K562 (cell line): Measurements from ENCODE around the gene STK36. TPM values are rescaled to one million over a fixed set of nuclear protein-coding genes. Genes with fewer than 3 reads are reported as not detected.

Experiments
- EP300 ChIP-seq: IDR thresholded peaks from 2 replicates; pipeline ENCODE4 v1.6.1; 2012; ENCODE audit warnings: low read length, improper control_type of control experiment
- KDM1A ChIP-seq, 2 experiments: fragments of 450-650 bp; IDR thresholded peaks; 2 replicates each; pipeline ENCODE4 v1.6.1; 2016; ENCODE audit warnings: mild to moderate bottlenecking in 2 of 2
- PML ChIP-seq: IDR thresholded peaks from 2 replicates; pipeline ENCODE4 v1.6.1; 2012; ENCODE audit warnings: low read length, inconsistent platforms
- SMARCA4 ChIP-seq: fragments of 450-650 bp; IDR thresholded peaks from 2 replicates; pipeline ENCODE4 v1.6.1; 2016
- TEAD4 ChIP-seq, 2 experiments: sonication (generic) in 1 of 2; formaldehyde crosslinking in 1 of 2; IDR thresholded peaks; 2 replicates each; pipeline versions ENCODE4 v1.6.1 to v1.8.0; 2012 to 2022; ENCODE audit warnings: borderline replicate concordance in 1 of 2, inconsistent platforms in 1 of 2, low read length in 1 of 2, mild to moderate bottlenecking in 1 of 2, missing genetic modification reagents in 1 of 2
- TFAM ChIP-seq: fragments of 250-450 bp; sonication (Bioruptor Pico); conservative IDR thresholded peaks from 2 replicates; pipeline ENCODE4 v1.5.0; 2021; ENCODE audit warnings: mild to moderate bottlenecking, moderate library complexity
- ZNF239 ChIP-seq: fragments of 250-450 bp; sonication (Bioruptor Pico); IDR thresholded peaks from 2 replicates; pipeline ENCODE4 v1.4.0; 2020; ENCODE audit warnings: mild to moderate bottlenecking
- polyA plus RNA-seq, 8 experiments: library from polyadenylated mRNA; depleted of rRNA in 4 of 8; stranded (reverse) in 5 of 8; unstranded in 3 of 8; fragments of >200 nt; fragmentation: Nextera tagmentation in 2 of 8; fragmentation: Illumina TruSeq in 1 of 8; extraction: Ambion mirVana in 2 of 8; extraction: Trizol in 1 of 8; gene quantifications; 2 replicates each; pipeline versions ENCODE4 v1.2.1 to v1.2.3, GENCODE V29; 2011 to 2014; ENCODE audit warnings: inconsistent platforms in 1 of 8, missing spikeins in 1 of 8
- total RNA-seq, 7 experiments: library from RNA; depleted of rRNA in 6 of 7; stranded (reverse); fragments of >200 nt in 6 of 7; fragmentation: Illumina TruSeq in 2 of 7; extraction: Trizol in 2 of 7; gene quantifications; 2 replicates each; pipeline versions ENCODE4 v1.2.1 to v1.2.3, GENCODE V29; 2011 to 2021; ENCODE audit warnings: low replicate concordance in 1 of 7
- TF ChIP-seq, protein P1 (sequence below), 2 experiments: fragments of 450-650 bp; formaldehyde crosslinking in 1 of 2; IDR thresholded peaks; 2 replicates each; pipeline versions ENCODE4 v1.4.0 to v1.6.1; 2014 to 2020; ENCODE audit warnings: mild to moderate bottlenecking in 2 of 2, borderline replicate concordance in 1 of 2, low read depth in 1 of 2
- TF ChIP-seq, protein P2 (sequence below): sonication (generic); formaldehyde crosslinking; IDR thresholded peaks from 2 replicates; pipeline ENCODE4 v1.8.0; 2022; ENCODE audit warnings: missing genetic modification reagents, mild to moderate bottlenecking, moderate library complexity, borderline replicate concordance
- TF ChIP-seq, protein P3 (sequence below), 2 experiments: fragments of 450-650 bp; IDR thresholded peaks; 2 replicates each; pipeline ENCODE4 v1.6.1; 2016; ENCODE audit warnings: mild to moderate bottlenecking in 2 of 2, borderline replicate concordance in 1 of 2, low read depth in 1 of 2, moderate library complexity in 1 of 2

The STK36 gene
- total and polyA plus RNA-seq, 9 of the 15 experiments (the other 6 are each of a cell fraction or from before 2014, with no cell fraction given): 3.5 to 12.4 (median 6.7) TPM

DNA sequence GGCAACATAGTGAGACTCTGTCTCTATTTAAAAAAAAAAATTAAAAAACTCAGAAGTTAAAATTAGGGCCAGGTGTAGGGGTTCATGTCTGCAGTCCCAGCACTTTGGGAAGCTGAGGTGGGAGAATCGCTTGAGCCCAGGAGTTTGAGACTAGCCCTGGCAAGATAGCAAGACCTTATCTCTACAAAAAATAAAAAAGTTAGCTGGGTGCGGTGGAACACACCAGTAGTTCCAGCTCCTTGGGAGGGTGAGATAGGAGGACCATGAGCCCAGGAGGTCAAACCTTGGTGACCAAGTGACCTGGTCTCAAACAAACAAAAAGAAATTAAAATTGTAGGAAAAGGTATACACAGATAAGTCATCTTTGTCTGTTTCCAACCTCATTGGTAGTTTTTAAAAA lies 50.0 kb downstream of the STK36 start (continued):
- TF ChIP-seq, protein P1, sequence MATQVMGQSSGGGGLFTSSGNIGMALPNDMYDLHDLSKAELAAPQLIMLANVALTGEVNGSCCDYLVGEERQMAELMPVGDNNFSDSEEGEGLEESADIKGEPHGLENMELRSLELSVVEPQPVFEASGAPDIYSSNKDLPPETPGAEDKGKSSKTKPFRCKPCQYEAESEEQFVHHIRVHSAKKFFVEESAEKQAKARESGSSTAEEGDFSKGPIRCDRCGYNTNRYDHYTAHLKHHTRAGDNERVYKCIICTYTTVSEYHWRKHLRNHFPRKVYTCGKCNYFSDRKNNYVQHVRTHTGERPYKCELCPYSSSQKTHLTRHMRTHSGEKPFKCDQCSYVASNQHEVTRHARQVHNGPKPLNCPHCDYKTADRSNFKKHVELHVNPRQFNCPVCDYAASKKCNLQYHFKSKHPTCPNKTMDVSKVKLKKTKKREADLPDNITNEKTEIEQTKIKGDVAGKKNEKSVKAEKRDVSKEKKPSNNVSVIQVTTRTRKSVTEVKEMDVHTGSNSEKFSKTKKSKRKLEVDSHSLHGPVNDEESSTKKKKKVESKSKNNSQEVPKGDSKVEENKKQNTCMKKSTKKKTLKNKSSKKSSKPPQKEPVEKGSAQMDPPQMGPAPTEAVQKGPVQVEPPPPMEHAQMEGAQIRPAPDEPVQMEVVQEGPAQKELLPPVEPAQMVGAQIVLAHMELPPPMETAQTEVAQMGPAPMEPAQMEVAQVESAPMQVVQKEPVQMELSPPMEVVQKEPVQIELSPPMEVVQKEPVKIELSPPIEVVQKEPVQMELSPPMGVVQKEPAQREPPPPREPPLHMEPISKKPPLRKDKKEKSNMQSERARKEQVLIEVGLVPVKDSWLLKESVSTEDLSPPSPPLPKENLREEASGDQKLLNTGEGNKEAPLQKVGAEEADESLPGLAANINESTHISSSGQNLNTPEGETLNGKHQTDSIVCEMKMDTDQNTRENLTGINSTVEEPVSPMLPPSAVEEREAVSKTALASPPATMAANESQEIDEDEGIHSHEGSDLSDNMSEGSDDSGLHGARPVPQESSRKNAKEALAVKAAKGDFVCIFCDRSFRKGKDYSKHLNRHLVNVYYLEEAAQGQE (IDR thresholded peaks at IDR 0.05; ENCODE audit: borderline replicate concordance): no peak
- TF ChIP-seq, protein P1 (CRISPR knock-in tag; IDR thresholded peaks at IDR 0.05; ENCODE audit: low read depth): no peak
- peak; percentile 74 for TF ChIP-seq PML
- peak in 1 of 2 experiments; percentile 68; a peak in 3 of 4 replicates for TF ChIP-seq KDM1A (IDR thresholded peaks at IDR 0.05)
- peak; percentile 91 for TF ChIP-seq TEAD4 (IDR thresholded peaks at IDR 0.05; ENCODE audit: low read length)
- TF ChIP-seq TEAD4 (CRISPR knock-in tag; IDR thresholded peaks at IDR 0.05; ENCODE audit: borderline replicate concordance): no peak
- TF ChIP-seq TFAM (CRISPR knock-in tag): no peak
- TF ChIP-seq, protein P2, sequence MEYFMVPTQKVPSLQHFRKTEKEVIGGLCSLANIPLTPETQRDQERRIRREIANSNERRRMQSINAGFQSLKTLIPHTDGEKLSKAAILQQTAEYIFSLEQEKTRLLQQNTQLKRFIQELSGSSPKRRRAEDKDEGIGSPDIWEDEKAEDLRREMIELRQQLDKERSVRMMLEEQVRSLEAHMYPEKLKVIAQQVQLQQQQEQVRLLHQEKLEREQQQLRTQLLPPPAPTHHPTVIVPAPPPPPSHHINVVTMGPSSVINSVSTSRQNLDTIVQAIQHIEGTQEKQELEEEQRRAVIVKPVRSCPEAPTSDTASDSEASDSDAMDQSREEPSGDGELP (CRISPR knock-in tag): no peak
- TF ChIP-seq, protein P3, sequence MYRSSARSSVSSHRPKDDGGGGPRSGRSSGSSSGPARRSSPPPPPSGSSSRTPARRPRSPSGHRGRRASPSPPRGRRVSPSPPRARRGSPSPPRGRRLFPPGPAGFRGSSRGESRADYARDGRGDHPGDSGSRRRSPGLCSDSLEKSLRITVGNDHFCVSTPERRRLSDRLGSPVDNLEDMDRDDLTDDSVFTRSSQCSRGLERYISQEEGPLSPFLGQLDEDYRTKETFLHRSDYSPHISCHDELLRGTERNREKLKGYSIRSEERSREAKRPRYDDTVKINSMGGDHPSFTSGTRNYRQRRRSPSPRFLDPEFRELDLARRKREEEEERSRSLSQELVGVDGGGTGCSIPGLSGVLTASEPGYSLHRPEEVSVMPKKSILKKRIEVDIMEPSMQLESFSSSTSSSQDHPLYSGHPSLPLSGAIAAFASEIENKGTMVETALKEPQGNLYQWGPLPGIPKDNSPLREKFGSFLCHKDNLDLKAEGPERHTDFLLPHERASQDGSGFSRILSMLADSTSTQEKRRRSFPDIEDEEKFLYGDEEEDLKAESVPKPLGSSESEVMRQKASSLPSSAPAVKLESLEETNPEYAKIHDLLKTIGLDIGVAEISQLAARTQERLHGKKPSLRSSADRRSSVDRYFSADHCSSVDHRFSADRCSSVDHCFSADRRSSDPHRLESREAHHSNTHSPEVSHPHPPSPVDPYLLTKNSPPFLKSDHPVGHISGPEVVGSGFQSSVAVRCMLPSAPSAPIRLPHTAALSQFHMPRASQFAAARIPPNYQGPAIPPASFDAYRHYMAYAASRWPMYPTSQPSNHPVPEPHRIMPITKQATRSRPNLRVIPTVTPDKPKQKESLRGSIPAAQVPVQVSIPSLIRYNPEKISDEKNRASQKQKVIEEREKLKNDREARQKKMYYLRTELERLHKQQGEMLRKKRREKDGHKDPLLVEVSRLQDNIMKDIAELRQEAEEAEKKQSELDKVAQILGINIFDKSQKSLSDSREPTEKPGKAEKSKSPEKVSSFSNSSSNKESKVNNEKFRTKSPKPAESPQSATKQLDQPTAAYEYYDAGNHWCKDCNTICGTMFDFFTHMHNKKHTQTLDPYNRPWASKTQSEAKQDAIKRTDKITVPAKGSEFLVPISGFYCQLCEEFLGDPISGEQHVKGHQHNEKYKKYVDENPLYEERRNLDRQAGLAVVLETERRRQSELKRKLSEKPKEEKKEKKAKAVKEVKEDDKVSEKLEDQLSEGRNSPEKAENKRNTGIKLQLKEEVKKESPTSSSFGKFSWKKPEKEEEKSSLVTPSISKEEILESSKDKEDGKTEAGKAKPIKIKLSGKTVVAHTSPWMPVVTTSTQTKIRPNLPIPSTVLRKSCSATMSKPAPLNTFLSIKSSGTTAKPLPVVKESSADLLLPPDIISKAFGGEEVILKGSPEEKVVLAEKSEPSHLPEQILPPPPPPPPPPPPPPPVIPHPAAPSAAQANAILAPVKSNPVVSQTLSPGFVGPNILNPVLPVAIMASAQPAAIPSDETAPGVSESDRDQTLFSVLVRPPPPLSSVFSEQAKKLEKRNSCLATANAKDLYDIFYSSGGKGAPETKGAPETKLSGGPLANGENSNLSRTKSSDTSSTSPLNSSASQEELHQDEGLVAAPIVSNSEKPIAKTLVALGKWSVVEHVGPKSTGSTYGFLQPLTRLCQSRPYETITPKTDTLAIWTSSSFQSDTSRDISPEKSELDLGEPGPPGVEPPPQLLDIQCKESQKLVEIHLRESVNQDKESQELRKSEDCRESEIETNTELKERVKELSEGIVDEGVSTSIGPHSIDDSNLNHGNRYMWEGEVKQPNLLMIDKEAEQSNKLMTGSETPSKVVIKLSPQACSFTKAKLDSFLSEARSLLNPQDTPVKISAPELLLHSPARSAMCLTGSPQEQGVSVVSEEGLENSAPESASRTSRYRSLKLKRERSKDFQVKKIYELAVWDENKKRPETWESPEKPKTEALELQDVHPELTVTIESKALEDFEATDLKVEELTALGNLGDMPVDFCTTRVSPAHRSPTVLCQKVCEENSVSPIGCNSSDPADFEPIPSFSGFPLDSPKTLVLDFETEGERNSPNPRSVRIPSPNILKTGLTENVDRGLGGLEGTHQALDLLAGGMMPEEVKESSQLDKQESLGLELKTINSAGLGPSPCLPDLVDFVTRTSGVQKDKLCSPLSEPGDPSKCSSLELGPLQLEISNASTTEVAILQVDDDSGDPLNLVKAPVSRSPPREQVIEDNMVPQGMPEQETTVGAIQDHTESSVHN (IDR thresholded peaks at IDR 0.05; ENCODE audit: borderline replicate concordance in 1 of 2, low read depth in 1 of 2): no peak
- TF ChIP-seq SMARCA4: peak; percentile 78
- peak; percentile 68 for TF ChIP-seq EP300
- no peak for TF ChIP-seq ZNF239 (CRISPR knock-in tag)
